GM12865 (cell line): ENCODE results near the gene BRD3OS.

Source experiments
- DNase-seq: peaks from one replicate; pipeline ENCODE4 v3.0.0; 2010; ENCODE audit warnings: low read depth
- H3K4me3 ChIP-seq: 2 replicates; pipeline ENCODE4 v1.5.1; 2011; ENCODE audit warnings: mild to moderate bottlenecking, low read depth, low read length, control low read depth
- TF ChIP-seq, protein P1 (sequence below): IDR thresholded peaks from 2 replicates; pipeline ENCODE4 v1.5.1; 2011; ENCODE audit warnings: low read length, control low read depth, low read depth, inconsistent platforms; ENCODE audit not compliant: insufficient read depth; ENCODE audit errors: missing control alignments

Gene BRD3OS

DNA sequence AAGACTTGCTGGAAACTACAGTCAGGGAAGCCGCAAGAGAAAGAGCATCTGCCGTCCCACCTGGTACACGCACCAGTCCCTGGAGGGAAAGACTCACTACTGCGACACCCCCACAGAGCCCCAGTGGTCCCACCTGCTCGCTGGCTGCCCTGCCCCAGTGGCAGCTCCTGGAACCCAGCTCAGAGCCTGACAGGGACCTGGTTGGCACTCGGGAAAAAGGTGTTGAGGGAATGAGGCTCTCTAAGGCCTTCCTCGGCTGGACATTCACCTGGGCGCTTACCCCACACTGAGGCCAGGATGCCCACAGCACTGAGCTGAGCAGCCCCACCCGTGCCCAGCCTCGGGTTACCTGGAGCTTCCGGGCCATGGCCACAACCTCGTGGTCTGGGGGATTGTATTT, 19.7 kb downstream of the BRD3OS start:
- TF ChIP-seq, protein P1, sequence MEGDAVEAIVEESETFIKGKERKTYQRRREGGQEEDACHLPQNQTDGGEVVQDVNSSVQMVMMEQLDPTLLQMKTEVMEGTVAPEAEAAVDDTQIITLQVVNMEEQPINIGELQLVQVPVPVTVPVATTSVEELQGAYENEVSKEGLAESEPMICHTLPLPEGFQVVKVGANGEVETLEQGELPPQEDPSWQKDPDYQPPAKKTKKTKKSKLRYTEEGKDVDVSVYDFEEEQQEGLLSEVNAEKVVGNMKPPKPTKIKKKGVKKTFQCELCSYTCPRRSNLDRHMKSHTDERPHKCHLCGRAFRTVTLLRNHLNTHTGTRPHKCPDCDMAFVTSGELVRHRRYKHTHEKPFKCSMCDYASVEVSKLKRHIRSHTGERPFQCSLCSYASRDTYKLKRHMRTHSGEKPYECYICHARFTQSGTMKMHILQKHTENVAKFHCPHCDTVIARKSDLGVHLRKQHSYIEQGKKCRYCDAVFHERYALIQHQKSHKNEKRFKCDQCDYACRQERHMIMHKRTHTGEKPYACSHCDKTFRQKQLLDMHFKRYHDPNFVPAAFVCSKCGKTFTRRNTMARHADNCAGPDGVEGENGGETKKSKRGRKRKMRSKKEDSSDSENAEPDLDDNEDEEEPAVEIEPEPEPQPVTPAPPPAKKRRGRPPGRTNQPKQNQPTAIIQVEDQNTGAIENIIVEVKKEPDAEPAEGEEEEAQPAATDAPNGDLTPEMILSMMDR, result no peak
- no peak overlapping the region for H3K4me3 ChIP-seq
- no peak for DNase-seq

DNA sequence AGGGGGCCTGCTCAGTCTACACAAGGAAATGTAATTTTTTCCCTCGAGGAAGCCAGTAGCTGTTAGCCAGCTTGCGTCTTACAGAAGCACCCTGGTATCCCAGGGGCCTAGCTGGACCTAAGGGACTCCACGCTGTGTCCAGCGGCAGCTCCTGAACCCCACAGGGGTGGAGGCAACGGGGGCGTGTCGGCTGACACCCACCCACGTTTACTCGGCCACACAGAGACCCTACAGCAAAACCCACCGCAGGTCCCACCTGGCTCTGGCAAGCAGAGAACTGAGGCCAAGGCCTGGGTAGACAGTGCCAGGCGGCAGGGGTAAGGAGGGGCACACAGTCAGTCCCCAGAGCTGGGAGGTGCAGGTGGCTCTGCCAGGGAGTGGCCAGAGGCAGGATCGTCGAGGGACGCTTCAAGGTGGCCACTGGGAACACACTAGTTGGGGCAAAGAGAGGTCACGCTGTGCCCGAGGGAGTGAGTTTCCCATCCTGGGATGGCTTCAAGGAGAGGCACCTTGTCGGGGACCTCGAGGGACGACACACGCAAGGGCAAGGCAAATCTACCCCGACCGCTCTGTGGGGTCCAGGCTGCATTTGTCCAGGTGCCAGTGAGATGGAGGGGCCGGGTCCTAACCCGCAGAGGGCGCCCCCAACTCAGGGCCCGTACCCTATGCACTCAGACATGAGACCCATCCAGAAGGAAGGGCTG, 20.7 kb downstream of the BRD3OS start:
- TF ChIP-seq, protein P1, result no peak
- DNase-seq, result no peak
- no peak overlapping the region for H3K4me3 ChIP-seq

DNA sequence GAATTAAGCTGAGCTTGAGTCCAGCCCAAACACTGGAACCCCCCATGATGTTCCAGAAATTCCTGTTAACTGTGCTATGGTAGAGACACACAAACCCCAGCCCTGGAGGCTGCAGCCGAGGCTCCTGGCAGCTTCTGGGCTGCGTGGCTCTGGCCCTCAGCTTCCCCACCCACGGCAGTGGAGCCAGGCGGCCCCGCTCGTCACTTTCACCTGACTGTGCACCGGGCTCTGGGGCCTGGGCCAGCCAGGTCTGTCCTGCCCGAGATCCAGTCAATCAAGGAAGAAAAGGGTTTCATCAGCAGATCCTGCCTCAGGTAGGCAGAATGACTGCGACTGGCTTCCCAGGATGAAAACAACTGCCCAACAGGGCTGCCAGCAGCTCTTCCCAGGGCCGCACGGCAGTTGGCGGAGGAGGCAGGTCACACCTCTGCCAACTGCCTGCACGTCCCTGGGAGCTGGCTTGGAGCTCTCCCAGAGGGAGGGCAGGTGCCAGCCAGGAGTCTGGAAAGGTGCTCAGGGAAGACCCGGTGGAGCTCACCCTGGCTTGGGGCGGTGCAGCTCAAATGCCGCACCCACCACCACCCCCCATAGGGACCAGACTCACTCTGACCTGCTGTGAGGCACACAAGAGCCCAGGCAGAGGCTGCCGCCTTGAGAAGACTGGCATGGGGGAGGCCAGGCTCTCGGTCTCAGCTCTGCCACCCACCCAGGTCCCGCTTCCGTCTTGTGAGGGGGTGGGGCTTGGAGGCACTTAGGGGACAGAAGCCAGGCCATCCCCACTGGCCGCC, 21.8 kb downstream of the BRD3OS start:
- DNase-seq, result no peak
- TF ChIP-seq, protein P1, result no peak

DNA sequence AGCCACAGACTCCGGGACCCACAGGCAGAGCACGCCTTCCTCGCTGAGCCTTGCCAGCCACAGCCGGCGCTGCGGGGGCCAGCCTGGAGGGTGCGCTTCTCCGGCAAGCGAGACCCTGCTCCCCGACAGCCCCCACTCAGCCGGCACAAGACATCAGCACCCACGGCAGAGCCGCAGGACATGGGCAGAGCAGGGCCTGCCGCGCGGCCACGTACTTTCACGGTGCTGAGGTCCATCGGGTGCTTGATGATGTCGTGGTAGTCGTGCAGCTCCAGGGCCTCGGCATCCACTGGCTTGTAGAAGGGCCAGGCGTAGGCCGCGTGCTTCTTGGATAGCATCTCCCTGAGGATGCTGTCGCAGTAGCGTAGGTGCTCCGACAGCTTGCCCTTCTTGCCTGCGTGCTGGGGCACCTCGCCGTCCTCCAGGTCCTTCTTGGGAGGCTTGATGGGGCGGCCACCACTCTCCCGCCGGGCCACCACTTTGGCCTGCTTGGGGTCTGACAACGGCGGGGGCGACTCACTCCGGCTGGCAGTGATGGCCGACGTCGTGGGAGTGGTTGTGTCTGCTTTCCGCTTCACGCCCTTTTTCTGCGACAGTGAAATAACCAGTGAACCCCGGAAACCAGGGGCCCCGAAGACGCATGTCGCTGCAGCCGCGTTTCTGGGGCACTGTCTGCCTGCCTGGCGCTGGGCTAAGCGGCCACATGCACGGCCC, 22.7 kb downstream of the BRD3OS start:
- TF ChIP-seq, protein P1, result no peak
- DNase-seq, result no peak
- no peak overlapping the region for H3K4me3 ChIP-seq

More for the DNA sequence above, 21.8 kb downstream of the BRD3OS start:
- no peak overlapping the region for H3K4me3 ChIP-seq

DNA sequence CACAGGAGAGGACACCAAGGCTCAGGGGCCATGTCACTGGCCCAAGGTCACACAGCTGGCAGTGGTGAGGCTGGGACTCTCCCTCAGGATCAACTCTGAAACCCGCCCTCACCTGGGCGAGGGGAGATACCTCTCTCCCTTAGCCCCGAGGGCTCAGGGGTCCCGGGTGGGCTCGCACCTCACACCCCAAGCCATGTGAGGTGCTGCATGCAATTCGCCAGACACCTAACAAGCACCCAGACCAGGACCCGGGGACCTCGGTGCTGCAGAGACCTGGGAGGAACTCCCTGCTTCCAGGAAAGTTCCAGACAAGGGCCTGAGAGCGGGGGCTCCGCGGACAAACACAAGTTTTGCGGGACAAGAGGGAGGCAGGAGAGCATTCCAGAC, 23.3 kb downstream of the BRD3OS start:
- DNase-seq, result no peak
- TF ChIP-seq, protein P1, result no peak
- no peak overlapping the region for H3K4me3 ChIP-seq

DNA sequence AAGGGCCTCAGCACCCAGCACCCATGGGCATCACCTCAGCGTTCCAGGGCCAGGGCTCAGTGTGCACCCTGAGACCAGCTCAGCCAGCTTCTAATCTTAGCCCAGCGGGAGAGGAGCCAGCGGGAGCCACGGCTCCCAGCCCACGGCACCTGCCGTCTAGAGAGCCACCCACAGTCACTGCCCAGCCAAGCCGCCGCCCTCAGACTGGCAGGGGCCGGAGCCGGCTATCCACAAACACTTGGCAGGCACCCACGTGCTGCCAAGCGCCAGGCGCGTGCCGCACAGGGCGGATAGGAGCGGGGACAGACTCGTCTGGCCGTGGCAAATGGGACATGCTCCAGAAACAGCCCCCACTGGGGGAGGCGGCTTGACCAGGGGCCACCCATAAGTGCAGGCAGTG, 24.0 kb downstream of the BRD3OS start:
- TF ChIP-seq, protein P1, result no peak
- no peak for DNase-seq
- H3K4me3 ChIP-seq, result no peak overlapping the region
